Liver (tissue), 3 donors: ENCODE measurements around the gene EXPH5.

Experiments
- ATF3 ChIP-seq: IDR thresholded peaks from 2 replicates; pipeline ENCODE4 v1.6.1; 2016; ENCODE audit warnings: antibody characterized with exemption
- CTCF ChIP-seq: fragments of 150-350 bp; IDR thresholded peaks from 2 replicates; pipeline ENCODE4 v1.5.1; 2017; ENCODE audit warnings: improper control_type of control experiment, low read depth, low read length; ENCODE audit not compliant: missing input control
- EGR1 ChIP-seq, 2 donors: IDR thresholded peaks; 2 replicates each; pipeline ENCODE4 v1.6.1; 2016 to 2018; ENCODE audit warnings: antibody characterized with exemption in 2 of 2, low read depth in 2 of 2
- GABPA ChIP-seq, 2 donors: IDR thresholded peaks in 1 of 2; conservative IDR thresholded peaks in 1 of 2; 2 replicates each; pipeline ENCODE4 v1.6.1; 2016; ENCODE audit warnings: antibody characterized with exemption in 2 of 2, mild to moderate bottlenecking in 1 of 2, moderate library complexity in 1 of 2
- HNF4G ChIP-seq: IDR thresholded peaks from 2 replicates; pipeline ENCODE4 v1.6.1; 2016; ENCODE audit warnings: antibody characterized with exemption
- JUND ChIP-seq, 2 donors: IDR thresholded peaks; 2 replicates each; pipeline ENCODE4 v1.6.1; 2016; ENCODE audit warnings: antibody characterized with exemption in 2 of 2
- NR2F2 ChIP-seq: IDR thresholded peaks from 2 replicates; pipeline ENCODE4 v1.6.1; 2016; ENCODE audit warnings: antibody characterized with exemption
- RAD21 ChIP-seq, 2 donors: IDR thresholded peaks; 2 replicates each; pipeline ENCODE4 v1.6.1; 2016; ENCODE audit warnings: antibody characterized with exemption in 2 of 2, mild to moderate bottlenecking in 2 of 2
- REST ChIP-seq: IDR thresholded peaks from 2 replicates; pipeline ENCODE4 v1.6.1; 2016; ENCODE audit warnings: antibody characterized with exemption, mild to moderate bottlenecking
- RXRA ChIP-seq, 2 donors: IDR thresholded peaks; 2 replicates each; pipeline ENCODE4 v1.6.1; 2017 to 2018; ENCODE audit warnings: antibody characterized with exemption in 2 of 2, mild to moderate bottlenecking in 1 of 2
- SP1 ChIP-seq: IDR thresholded peaks from 2 replicates; pipeline ENCODE4 v1.6.1; 2018; ENCODE audit warnings: antibody characterized with exemption, mild to moderate bottlenecking
- TAF1 ChIP-seq: conservative IDR thresholded peaks from 2 replicates; pipeline ENCODE4 v1.6.1; 2016; ENCODE audit warnings: antibody characterized with exemption, mild to moderate bottlenecking
- donor health status: healthy.
- donor health status: healthy.

GRCh38 chr11:108618529-108618928 lies 25.0 kb upstream of the EXPH5 start:
- TF ChIP-seq CTCF (no peak), NR2F2 (no peak), REST (no peak), RAD21 (IDR thresholded peaks at IDR 0.05) (no peak), GABPA (IDR thresholded peaks at IDR 0.05 in 1 of 2, conservative IDR thresholded peaks at IDR 0.05 in 1 of 2) (no peak), RXRA (IDR thresholded peaks at IDR 0.05) (no peak), TAF1 (no peak), ATF3 (no peak), EGR1 (IDR thresholded peaks at IDR 0.05; ENCODE audit: low read depth in 2 of 2) (no peak), HNF4G (no peak), SP1 (no peak), JUND (IDR thresholded peaks at IDR 0.05) (no peak)
